HepG2 (cell line): ENCODE results near the gene HEXIM1. TPM values are rescaled to one million over a fixed set of nuclear protein-coding genes. Genes with fewer than 3 reads are reported as not detected.

Source experiments
- AHDC1 ChIP-seq: sonication (generic); formaldehyde crosslinking; IDR thresholded peaks from 2 replicates; pipeline ENCODE4 v1.5.1; 2020; ENCODE audit warnings: mild to moderate bottlenecking, missing genetic modification reagents, borderline replicate concordance
- ATF1 ChIP-seq: IDR thresholded peaks from 2 replicates; pipeline ENCODE4 v1.6.1; 2016; ENCODE audit warnings: mild to moderate bottlenecking, control low read depth
- HOXD1 ChIP-seq: sonication (generic); formaldehyde crosslinking; IDR thresholded peaks from 2 replicates; pipeline ENCODE4 v1.5.0; 2020; ENCODE audit warnings: missing genetic modification reagents
- NAIF1 ChIP-seq: sonication (generic); formaldehyde crosslinking; IDR thresholded peaks from 2 replicates; pipeline ENCODE4 v1.5.0; 2020; ENCODE audit warnings: mild to moderate bottlenecking, missing genetic modification reagents, borderline replicate concordance
- NKX3-1 ChIP-seq: sonication (generic); formaldehyde crosslinking; IDR thresholded peaks from 2 replicates; pipeline ENCODE4 v1.5.0; 2020; ENCODE audit warnings: missing genetic modification reagents
- NRL ChIP-seq: sonication (generic); formaldehyde crosslinking; IDR thresholded peaks from 2 replicates; pipeline ENCODE4 v1.5.0; 2020; ENCODE audit warnings: missing genetic modification reagents, mild to moderate bottlenecking, moderate library complexity, borderline replicate concordance
- PHF8 ChIP-seq: sonication (generic); formaldehyde crosslinking; IDR thresholded peaks from 2 replicates; pipeline ENCODE4 v1.5.0; 2020; ENCODE audit warnings: missing genetic modification reagents
- POGK ChIP-seq: sonication (generic); formaldehyde crosslinking; conservative IDR thresholded peaks from 2 replicates; pipeline ENCODE4 v1.8.0; 2022; ENCODE audit warnings: mild to moderate bottlenecking, moderate library complexity, missing genetic modification reagents
- RCOR2 ChIP-seq: IDR thresholded peaks from 2 replicates; pipeline ENCODE4 v1.6.1; 2016; ENCODE audit warnings: missing biosample characterization, missing genetic modification reagents
- SATB2 ChIP-seq: sonication (generic); formaldehyde crosslinking; IDR thresholded peaks from 2 replicates; pipeline ENCODE4 v1.5.0; 2020; ENCODE audit warnings: missing genetic modification reagents
- SMYD3 ChIP-seq: sonication (generic); formaldehyde crosslinking; IDR thresholded peaks from 2 replicates; pipeline ENCODE4 v1.8.1; 2023; ENCODE audit warnings: mild to moderate bottlenecking, missing genetic modification reagents
- SP140L ChIP-seq: sonication (generic); formaldehyde crosslinking; IDR thresholded peaks from 2 replicates; pipeline ENCODE4 v1.4.0; 2020; ENCODE audit warnings: missing genetic modification reagents, borderline replicate concordance
- TCF12 ChIP-seq, 2 experiments: fragments of 450-650 bp in 1 of 2; sonication (generic) in 1 of 2; formaldehyde crosslinking in 1 of 2; IDR thresholded peaks; 2 replicates each; pipeline versions ENCODE4 v1.6.1 to v1.8.0; 2017 to 2022; ENCODE audit warnings: antibody characterized with exemption in 1 of 2, mild to moderate bottlenecking in 1 of 2, missing genetic modification reagents in 1 of 2, moderate library complexity in 1 of 2
- ZBTB37 ChIP-seq: sonication (generic); formaldehyde crosslinking; IDR thresholded peaks from 2 replicates; pipeline ENCODE4 v1.4.0; 2020; ENCODE audit warnings: mild to moderate bottlenecking, missing genetic modification reagents
- ZFP91 ChIP-seq: sonication (generic); formaldehyde crosslinking; IDR thresholded peaks from 2 replicates; pipeline ENCODE4 v1.9.0; 2022; ENCODE audit warnings: missing genetic modification reagents, mild to moderate bottlenecking, borderline replicate concordance
- ZNF205 ChIP-seq: IDR thresholded peaks from 2 replicates; pipeline ENCODE4 v1.6.1; 2018; ENCODE audit warnings: missing biosample characterization, missing genetic modification reagents
- ZNF44 ChIP-seq: sonication (generic); formaldehyde crosslinking; IDR thresholded peaks from 2 replicates; pipeline ENCODE4 v1.5.1; 2020; ENCODE audit warnings: mild to moderate bottlenecking, missing genetic modification reagents
- ZNF576 ChIP-seq: sonication (generic); formaldehyde crosslinking; IDR thresholded peaks from 2 replicates; pipeline ENCODE4 v1.4.0; 2020; ENCODE audit warnings: mild to moderate bottlenecking, missing genetic modification reagents
- polyA plus RNA-seq, 8 experiments: library from polyadenylated mRNA; depleted of rRNA in 3 of 8; stranded (reverse) in 7 of 8; unstranded in 1 of 8; fragments of >200 nt; fragmentation: Illumina TruSeq in 4 of 8; extraction: Trizol in 4 of 8; gene quantifications; 2 replicates each; pipeline versions ENCODE4 v1.2.1 to v1.2.3, GENCODE V29; 2011 to 2016; ENCODE audit warnings: low read depth in 4 of 8, missing spikeins in 1 of 8, mixed read lengths in 1 of 8; ENCODE audit not compliant: insufficient read depth in 1 of 8
- total RNA-seq, 5 experiments: library from RNA; depleted of rRNA; stranded (reverse); fragments of >200 nt; fragmentation: Illumina TruSeq; extraction: Trizol; gene quantifications; 2 replicates each; pipeline ENCODE4 v1.2.3, GENCODE V29; 2016; ENCODE audit warnings: low read depth in 1 of 5

HEXIM1 gene
- total and polyA plus RNA-seq, 2 of the 13 experiments (the other 11 are each of a cell fraction or from before 2014, with no cell fraction given): 10.5 to 16.6 TPM

GRCh38 chr17:45131616-45132319, 16.5 kb upstream of the HEXIM1 start (continued):
- 0 out of 2 replicates have a peak, but pooled peaks have one; percentile 44 for TF ChIP-seq AHDC1 (CRISPR knock-in tag)
- TF ChIP-seq SATB2 (CRISPR knock-in tag): 0 out of 2 replicates have a peak, but pooled peaks have one; percentile 5
- no peak for TF ChIP-seq ZNF576 (CRISPR knock-in tag)
- TF ChIP-seq POGK: 0 out of 2 replicates have a peak, but pooled peaks have one; percentile 57
- TF ChIP-seq SP140L (CRISPR knock-in tag): no peak
- no peak for TF ChIP-seq ATF1 (CRISPR knock-in tag)
- TF ChIP-seq NKX3-1: no peak
- peak; percentile 67; the same call in 1 of the 2 replicates for TF ChIP-seq RCOR2 (CRISPR knock-in tag)
- TF ChIP-seq ZNF205 (CRISPR knock-in tag): 0 out of 2 replicates have a peak, but pooled peaks have one; percentile 43
- peak; percentile 67; the same call in 1 of the 2 replicates for TF ChIP-seq ZFP91 (CRISPR knock-in tag)
- no peak for TF ChIP-seq PHF8 (CRISPR knock-in tag)
- TF ChIP-seq NRL: peak; percentile 48; the same call in 1 of the 2 replicates
- TF ChIP-seq ZBTB37 (CRISPR knock-in tag): no peak
- TF ChIP-seq TCF12 (IDR thresholded peaks at IDR 0.05): no peak
- TF ChIP-seq TCF12 (CRISPR knock-in tag; IDR thresholded peaks at IDR 0.05): 0 out of 2 replicates have a peak, but pooled peaks have one; percentile 63
- TF ChIP-seq HOXD1 (CRISPR knock-in tag): no peak
- no peak for TF ChIP-seq ZNF44 (CRISPR knock-in tag)
- no peak for TF ChIP-seq SMYD3 (CRISPR knock-in tag)
- TF ChIP-seq NAIF1 (CRISPR knock-in tag): no peak
